ENCODE measurements around the gene PCDHA11. TPM values are rescaled to one million over a fixed set of nuclear protein-coding genes. Genes with fewer than 3 reads are reported as not detected.

The PCDHA11 gene
- 0.82 TPM for total RNA-seq

DNA sequence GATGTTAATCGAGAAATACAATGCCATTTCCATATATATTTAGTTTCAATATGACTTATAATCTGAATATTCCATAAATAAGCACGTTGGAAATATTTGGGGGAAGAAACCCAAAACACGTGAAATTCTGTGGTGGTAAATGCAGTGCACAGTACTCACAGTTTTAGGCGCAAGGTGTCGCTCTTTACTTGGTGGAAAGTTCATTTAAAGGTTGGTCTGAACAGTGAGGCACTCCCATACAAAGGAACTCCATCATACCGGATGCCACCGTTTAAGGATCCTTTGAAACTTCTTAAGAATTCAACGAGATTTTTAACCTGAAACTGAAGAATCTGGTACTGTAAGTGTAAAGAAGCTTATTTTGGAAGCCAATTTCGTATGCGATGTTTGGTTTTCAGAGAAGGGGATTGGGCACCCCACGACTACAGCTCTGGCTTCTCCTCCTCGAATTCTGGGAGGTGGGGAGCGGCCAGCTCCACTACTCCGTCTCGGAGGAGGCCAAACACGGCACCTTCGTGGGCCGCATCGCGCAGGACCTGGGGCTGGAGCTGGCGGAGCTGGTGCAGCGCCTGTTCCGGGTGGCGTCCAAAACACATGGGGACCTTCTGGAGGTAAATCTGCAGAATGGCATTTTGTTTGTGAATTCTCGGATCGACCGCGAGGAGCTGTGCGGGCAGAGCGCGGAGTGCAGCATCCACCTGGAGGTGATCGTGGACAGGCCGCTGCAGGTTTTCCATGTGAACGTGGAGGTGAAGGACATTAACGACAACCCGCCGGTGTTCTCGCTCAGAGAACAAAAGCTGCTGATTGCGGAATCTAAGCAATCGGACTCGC, at the start of gene PCDHA11:
PCDHA11 (plus strand) TSS at position 237 of the 834 bp plus-strand sequence; CDS start at position 384, 147 bp downstream.

DNA sequence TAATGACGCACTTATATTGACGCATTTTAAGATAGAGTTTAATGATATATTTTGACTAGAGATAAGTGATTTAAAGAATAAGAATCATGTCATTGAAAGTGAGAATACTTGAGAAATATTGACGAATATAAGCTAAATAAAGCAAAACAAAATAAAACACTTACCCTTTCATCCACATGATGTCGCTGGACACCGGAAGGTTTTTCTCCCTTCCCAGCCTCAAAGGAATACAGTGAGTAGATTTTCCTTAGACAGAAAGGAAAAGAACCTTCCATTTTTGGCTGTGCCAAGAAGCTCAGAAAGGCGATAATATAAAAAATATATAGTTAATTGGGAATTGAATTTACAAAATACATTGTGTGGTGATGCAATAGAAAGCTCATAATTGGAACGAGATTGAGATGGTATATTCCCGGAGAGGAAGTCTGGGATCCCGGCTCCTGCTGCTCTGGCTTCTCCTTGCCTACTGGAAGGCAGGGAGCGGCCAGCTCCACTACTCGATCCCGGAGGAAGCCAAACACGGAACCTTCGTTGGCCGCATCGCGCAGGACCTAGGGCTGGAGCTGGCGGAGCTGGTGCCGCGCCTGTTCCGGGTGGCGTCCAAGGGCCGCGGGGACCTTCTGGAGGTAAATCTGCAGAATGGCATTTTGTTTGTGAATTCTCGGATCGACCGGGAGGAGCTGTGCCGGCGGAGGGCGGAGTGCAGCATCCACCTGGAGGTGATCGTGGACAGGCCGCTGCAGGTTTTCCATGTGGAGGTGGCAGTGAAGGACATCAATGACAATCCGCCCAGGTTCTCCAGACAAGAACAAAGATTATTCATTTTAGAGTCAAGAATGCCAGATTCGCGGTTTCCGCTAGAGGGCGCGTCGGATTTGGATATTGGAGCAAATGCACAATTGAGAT, 47.1 kb upstream of the PCDHA11 start, which contains the start of gene PCDHA5:
PCDHA5 (plus strand) TSS at position 239 of the 906 bp plus-strand sequence.

GRCh38 chr5:140827704-140828361, 40.9 kb upstream of the PCDHA11 start, which contains the start of gene PCDHA6:
Gene PCDHA6, plus strand, starts transcription at chr5:140827960. Its CDS starts 132 bp downstream, at chr5:140828092.

GRCh38 chr5:140833993-140834392, 34.8 kb upstream of the PCDHA11 start, which contains the start of gene PCDHA7:
Gene PCDHA7, plus strand, starts transcription at chr5:140834269. Its CDS starts 115 bp downstream, at chr5:140834384.

DNA sequence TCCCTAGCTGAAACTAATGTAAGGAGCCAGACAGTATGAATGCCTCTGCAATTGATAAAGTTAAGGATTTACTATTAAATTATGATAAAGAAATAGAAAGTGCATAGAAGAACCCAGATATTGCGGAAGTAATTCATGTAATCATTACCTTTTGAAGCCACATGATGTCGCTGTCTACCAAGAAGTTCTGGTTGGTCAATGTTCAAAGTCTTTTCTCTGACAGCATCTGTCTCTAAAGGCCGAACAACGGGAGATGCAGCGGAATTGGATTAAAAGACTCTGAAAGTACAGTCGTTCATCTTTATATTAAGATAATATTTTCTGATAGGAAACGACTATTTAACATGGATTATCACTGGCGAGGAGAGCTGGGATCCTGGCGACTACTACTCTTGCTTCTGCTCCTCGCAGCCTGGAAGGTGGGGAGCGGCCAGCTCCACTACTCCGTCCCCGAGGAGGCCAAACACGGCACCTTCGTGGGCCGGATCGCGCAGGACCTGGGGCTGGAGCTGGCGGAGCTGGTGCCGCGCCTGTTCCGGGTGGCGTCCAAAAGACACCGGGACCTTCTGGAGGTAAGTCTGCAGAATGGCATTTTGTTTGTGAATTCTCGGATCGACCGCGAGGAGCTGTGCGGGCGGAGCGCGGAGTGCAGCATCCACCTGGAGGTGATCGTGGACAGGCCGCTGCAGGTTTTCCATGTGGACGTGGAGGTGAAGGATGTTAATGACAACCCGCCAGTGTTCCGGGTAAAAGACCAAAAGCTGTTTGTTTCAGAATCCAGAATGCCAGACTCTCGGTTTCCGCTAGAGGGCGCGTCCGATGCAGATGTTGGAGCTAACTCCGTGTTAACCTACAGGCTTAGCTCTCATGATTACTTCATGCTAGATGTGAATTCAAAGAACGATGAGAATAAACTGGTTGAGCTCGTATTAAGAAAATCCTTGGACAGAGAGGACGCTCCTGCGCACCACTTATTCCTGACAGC, 27.5 kb upstream of the PCDHA11 start, which contains the start of gene PCDHA8:
PCDHA8 (plus strand) TSS at position 210 of the 985 bp plus-strand sequence; CDS start at position 345, 135 bp downstream.

GRCh38 chr5:140848139-140849102, 20.3 kb upstream of the PCDHA11 start, which contains the start of gene PCDHA9:
Gene PCDHA9, plus strand, starts transcription at chr5:140848382. Its CDS starts 114 bp downstream, at chr5:140848496.

GRCh38 chr5:140855772-140856674, 12.7 kb upstream of the PCDHA11 start, which contains the start of gene PCDHA10:
Gene PCDHA10, plus strand, starts transcription at chr5:140855897. Its CDS starts 152 bp downstream, at chr5:140856049.

GRCh38 chr5:140875085-140876065, 6.6 kb downstream of the PCDHA11 start, which contains the start of gene PCDHA12:
Gene PCDHA12, plus strand, starts transcription at chr5:140875308. Its CDS starts 165 bp downstream, at chr5:140875473.

DNA sequence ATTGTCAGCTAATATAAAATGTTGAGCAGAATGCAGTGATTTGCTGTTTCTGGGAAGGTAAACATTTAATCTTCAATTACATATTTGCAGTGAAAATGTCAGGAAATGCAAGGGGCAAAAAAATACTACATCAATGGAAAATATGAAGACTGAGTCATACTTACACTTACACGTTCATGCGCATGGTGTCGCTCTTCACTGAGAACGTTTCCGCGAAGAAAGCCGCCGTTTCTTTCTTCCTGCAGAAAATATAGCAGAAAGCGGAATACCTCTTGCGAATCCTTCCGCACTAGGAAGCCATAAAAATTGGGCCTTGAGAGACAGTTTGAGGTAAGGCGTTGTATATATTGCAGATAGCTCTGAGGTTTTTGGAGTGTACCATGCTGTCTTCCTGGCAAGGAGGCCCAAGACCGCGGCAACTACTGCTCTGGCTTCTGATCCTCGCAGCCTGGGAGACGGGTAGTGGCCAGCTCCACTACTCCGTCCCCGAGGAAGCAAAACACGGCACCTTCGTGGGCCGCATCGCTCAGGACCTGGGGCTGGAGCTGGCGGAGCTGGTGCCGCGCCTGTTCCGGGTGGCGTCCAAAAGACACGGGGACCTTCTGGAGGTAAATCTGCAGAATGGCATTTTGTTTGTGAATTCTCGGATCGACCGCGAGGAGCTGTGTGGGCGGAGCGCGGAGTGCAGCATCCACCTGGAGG, 13.3 kb downstream of the PCDHA11 start, which contains the start of gene PCDHA13:
PCDHA13 (plus strand) TSS at position 236 of the 702 bp plus-strand sequence; CDS start at position 381, 145 bp downstream.

Other genes starting within 250 kb of the PCDHA11 start
- 81.6 TPM for gene CD14, start 235.8 kb upstream of the PCDHA11 start, total RNA-seq
- 14.7 TPM for gene TMCO6, start 229.5 kb upstream of the PCDHA11 start, total RNA-seq
- 77.5 TPM for gene NDUFA2, start 221.3 kb upstream of the PCDHA11 start, total RNA-seq
- gene IK, start 221.1 kb upstream of the PCDHA11 start, total RNA-seq, result 74.9 TPM
- 17.6 TPM for gene WDR55, start 204.1 kb upstream of the PCDHA11 start, total RNA-seq
- 0.76 TPM for gene DND1, start 195.4 kb upstream of the PCDHA11 start, total RNA-seq
- gene HARS1, start 177.6 kb upstream of the PCDHA11 start, total RNA-seq, result 37.0 TPM
- 31.9 TPM for gene HARS2, start 177.5 kb upstream of the PCDHA11 start, total RNA-seq
- 26.0 TPM for gene ZMAT2, start 168.5 kb upstream of the PCDHA11 start, total RNA-seq
- gene PCDHA1, start 82.8 kb upstream of the PCDHA11 start, total RNA-seq, result 0.12 TPM
- gene PCDHA2, start 74.1 kb upstream of the PCDHA11 start, total RNA-seq, result 0.47 TPM
- gene PCDHA3, start 67.9 kb upstream of the PCDHA11 start, total RNA-seq, result 0.64 TPM
- gene PCDHA4, start 61.9 kb upstream of the PCDHA11 start, total RNA-seq, result 1.8 TPM
- gene PCDHA5, start 47.3 kb upstream of the PCDHA11 start, total RNA-seq, result 0.41 TPM
- gene PCDHA6, start 41.0 kb upstream of the PCDHA11 start, total RNA-seq, result 0.88 TPM
- gene PCDHA7, start 34.7 kb upstream of the PCDHA11 start, total RNA-seq, result 0.58 TPM
- gene PCDHA8, start 27.8 kb upstream of the PCDHA11 start, total RNA-seq, result 0.41 TPM
- 0.58 TPM for gene PCDHA9, start 20.6 kb upstream of the PCDHA11 start, total RNA-seq
- 1.2 TPM for gene PCDHA10, start 13.1 kb upstream of the PCDHA11 start, total RNA-seq
- 0.35 TPM for gene PCDHA12, start 6.4 kb downstream of the PCDHA11 start, total RNA-seq
- 0.88 TPM for gene PCDHA13, start 13.2 kb downstream of the PCDHA11 start, total RNA-seq
- 1.2 TPM for gene PCDHAC1, start 57.3 kb downstream of the PCDHA11 start, total RNA-seq
- gene PCDHAC2, start 97.5 kb downstream of the PCDHA11 start, total RNA-seq, result 5.8 TPM
- gene PCDHB1, start 182.4 kb downstream of the PCDHA11 start, total RNA-seq, result 0.18 TPM
- 6.2 TPM for gene PCDHB2, start 225.7 kb downstream of the PCDHA11 start, total RNA-seq
- 5.3 TPM for gene PCDHB3, start 231.5 kb downstream of the PCDHA11 start, total RNA-seq